CD14-positive monocyte (primary cell): ENCODE data around the gene NATD1. TPM values are rescaled to one million over a fixed set of nuclear protein-coding genes. Genes with fewer than 3 reads are reported as not detected.

Source experiments
- DNase-seq, 3 donors: peaks; one replicate each; pipeline ENCODE4 v3.0.0-alpha.2; 2011 to 2022
- H2AFZ ChIP-seq: 2 replicates; pipeline ENCODE4 v1.6.0; 2012; ENCODE audit warnings: mild to moderate bottlenecking, low read depth, low read length, inconsistent platforms; ENCODE audit not compliant: insufficient read depth, poor library complexity, severe bottlenecking
- H3K27ac ChIP-seq, 2 donors: 1 replicate in 1 of 2; 2 replicates in 1 of 2; pipeline ENCODE4 v1.5.1; 2012 to 2013; ENCODE audit warnings: low read length in 2 of 2, control low read depth in 1 of 2, inconsistent platforms in 1 of 2, low read depth in 1 of 2, mild to moderate bottlenecking in 1 of 2
- H3K27me3 ChIP-seq, 2 donors: one replicate each; pipeline versions ENCODE4 v1.6.0 to v1.6.1; 2011 to 2013; ENCODE audit warnings: low read length in 2 of 2; ENCODE audit not compliant: control insufficient read depth in 2 of 2, insufficient read depth in 2 of 2
- H3K36me3 ChIP-seq, 2 donors: replicated peaks in 1 of 2; 1 replicate in 1 of 2; 2 replicates in 1 of 2; pipeline versions ENCODE4 v1.5.1 to v1.6.1; 2012 to 2013; ENCODE audit warnings: low read length in 2 of 2, control low read depth in 1 of 2, inconsistent platforms in 1 of 2, mild to moderate bottlenecking in 1 of 2; ENCODE audit not compliant: insufficient read depth in 2 of 2, control insufficient read depth in 1 of 2
- H3K4me1 ChIP-seq, 2 donors: 1 replicate in 1 of 2; 2 replicates in 1 of 2; pipeline versions ENCODE4 v1.5.1 to v1.6.1; 2012 to 2013; ENCODE audit warnings: low read length in 2 of 2, control low read depth in 1 of 2, inconsistent platforms in 1 of 2, mild to moderate bottlenecking in 1 of 2, moderate library complexity in 1 of 2; ENCODE audit not compliant: insufficient read depth in 2 of 2, control insufficient read depth in 1 of 2
- H3K4me2 ChIP-seq: replicated peaks from 2 replicates; pipeline ENCODE3; 2012; ENCODE audit warnings: low read length, moderate library complexity, mild to moderate bottlenecking; ENCODE audit not compliant: poor library complexity, severe bottlenecking; ENCODE audit errors: extremely low read depth
- H3K4me3 ChIP-seq, 3 experiments: fragments of 200-600 bp in 1 of 3; sonication (generic) in 1 of 3; replicated peaks in 1 of 3; 1 replicate in 2 of 3; 2 replicates in 1 of 3; pipeline ENCODE4 v1.5.1; 2011 to 2013; ENCODE audit warnings: low read length in 3 of 3, mild to moderate bottlenecking in 3 of 3, control low read depth in 2 of 3, low read depth in 2 of 3, inconsistent platforms in 1 of 3, moderate library complexity in 1 of 3
- H3K79me2 ChIP-seq: 2 replicates; pipeline ENCODE4 v1.6.0; 2012; ENCODE audit warnings: mild to moderate bottlenecking, control low read depth, inconsistent platforms, low read length, moderate library complexity; ENCODE audit not compliant: insufficient read depth
- H3K9ac ChIP-seq: 2 replicates; pipeline ENCODE4 v1.6.0; 2017; ENCODE audit warnings: low read length, mild to moderate bottlenecking; ENCODE audit not compliant: insufficient read depth, poor library complexity, severe bottlenecking
- H3K9me3 ChIP-seq, 2 donors: replicated peaks in 1 of 2; 1 replicate in 1 of 2; 2 replicates in 1 of 2; pipeline versions ENCODE4 v1.5.1 to v1.6.1; 2012 to 2013; ENCODE audit warnings: low read length in 2 of 2, control low read depth in 1 of 2; ENCODE audit not compliant: control insufficient read depth in 1 of 2, insufficient read depth in 1 of 2
- H4K20me1 ChIP-seq: 2 replicates; pipeline ENCODE4 v1.6.0; 2012; ENCODE audit warnings: mild to moderate bottlenecking, low read length, control low read depth, moderate library complexity; ENCODE audit not compliant: insufficient read depth
- H3K27ac Mint-ChIP-seq, 7 donors: one replicate each; pipeline ENCODE4 v1.8.0; 2020; ENCODE audit warnings: mild to moderate bottlenecking in 7 of 7, mixed read lengths in 7 of 7, moderate library complexity in 6 of 7, inconsistent platforms in 2 of 7
- H3K27me3 Mint-ChIP-seq, 3 donors: one replicate each; pipeline ENCODE4 v1.8.0; 2021 to 2022; ENCODE audit warnings: low read depth in 3 of 3, mild to moderate bottlenecking in 3 of 3, mixed read lengths in 3 of 3, moderate library complexity in 3 of 3, inconsistent platforms in 1 of 3
- H3K36me3 Mint-ChIP-seq, 2 donors: one replicate each; pipeline ENCODE4 v1.8.0; 2020; ENCODE audit warnings: mixed read lengths in 2 of 2, inconsistent platforms in 1 of 2, mild to moderate bottlenecking in 1 of 2
- H3K4me1 Mint-ChIP-seq: one replicate; pipeline ENCODE4 v1.8.0; 2020; ENCODE audit warnings: mild to moderate bottlenecking, mixed read lengths
- H3K4me3 Mint-ChIP-seq, 2 donors: one replicate each; pipeline ENCODE4 v1.8.0; 2020; ENCODE audit warnings: mild to moderate bottlenecking in 2 of 2, mixed read lengths in 2 of 2, moderate library complexity in 1 of 2
- H3K9me3 Mint-ChIP-seq, 7 donors: one replicate each; pipeline ENCODE4 v1.8.0; 2020 to 2022; ENCODE audit warnings: mixed read lengths in 7 of 7, mild to moderate bottlenecking in 6 of 7, moderate library complexity in 6 of 7, inconsistent platforms in 2 of 7
- WGBS: methylation state at CpG from one replicate; pipeline ENCODE4 v1.1.5; 2013; ENCODE audit warnings: missing lambda C conversion rate; ENCODE audit not compliant: insufficient coverage; 5-methylcytosine and 5-hydroxymethylcytosine counted together
- intact Hi-C, 2 donors: fragments of 100-400 bp; cut with micrococcal nuclease; formaldehyde crosslinking; loops; one replicate each; pipeline versions ENCODE4 v1.15.0 to v1.15.1; 2023
- polyA plus RNA-seq, 3 donors: library from polyadenylated mRNA; depleted of rRNA in 1 of 3; unstranded in 2 of 3; stranded (reverse) in 1 of 3; fragments of 300-500 nt in 2 of 3; fragments of >200 nt in 1 of 3; fragmentation: Illumina TruSeq in 2 of 3; gene quantifications; 1 replicate in 2 of 3; 2 replicates in 1 of 3; pipeline ENCODE4 v1.2.3, GENCODE V29; 2012 to 2021
- TF ChIP-seq, protein P1 (sequence below): fragments of 200-600 bp; IDR thresholded peaks from one replicate; pipeline ENCODE4 v1.8.0; 2022; ENCODE audit warnings: antibody characterized with exemption, mild to moderate bottlenecking

NATD1 gene
- polyA plus RNA-seq, 3 donors = 3.0 to 13.6 (median 3.8) TPM

GRCh38 chr17:21293831-21294210 lies 40.6 kb upstream of the NATD1 start:
- peak overlapping the region in 3 of 7 donors; percentile 1 to 81 (median 75) for H3K27ac Mint-ChIP-seq
- peaks cover 100% of the 10 kb centered on the region for H4K20me1 ChIP-seq
- peaks cover 31 to 64% of the 10 kb centered on the region in 2 donors for H3K36me3 Mint-ChIP-seq

GRCh38 chr17:21292867-21293830 lies 39.9 kb upstream of the NATD1 start:
- Mint-ChIP-seq H3K9me3 (peaks cover 0 to 16% (median 4%) of the 10 kb centered on the region in 7 donors), H3K4me3 (no peak overlapping the region), H3K27ac (peak overlapping the region in 3 of 7 donors; percentile 12 to 84 (median 51)), H3K36me3 (peaks cover 27 to 58% of the 10 kb centered on the region in 2 donors), H3K27me3 (peaks cover 5 to 9% (median 6%) of the 10 kb centered on the region in 3 donors), H3K4me1 (peaks cover 35% of the 10 kb centered on the region)
- peaks cover 0 to 11% of the 10 kb centered on the region in 2 donors for H3K9me3 ChIP-seq
- WGBS = 86% methylated on average over 17 of the region's 20 CpGs
- peaks cover 0 to 3% of the 10 kb centered on the region in 2 donors for H3K27me3 ChIP-seq
- H3K4me3 ChIP-seq = no peak overlapping the region
- DNase-seq = no peak
- peaks cover 23% of the 10 kb centered on the region in 2 donors for H3K4me1 ChIP-seq
- peaks cover 100% of the 10 kb centered on the region for H4K20me1 ChIP-seq
- peaks cover 100% of the 10 kb centered on the region for H3K79me2 ChIP-seq
- intact Hi-C loops = no loop called here
- TF ChIP-seq, protein P1, sequence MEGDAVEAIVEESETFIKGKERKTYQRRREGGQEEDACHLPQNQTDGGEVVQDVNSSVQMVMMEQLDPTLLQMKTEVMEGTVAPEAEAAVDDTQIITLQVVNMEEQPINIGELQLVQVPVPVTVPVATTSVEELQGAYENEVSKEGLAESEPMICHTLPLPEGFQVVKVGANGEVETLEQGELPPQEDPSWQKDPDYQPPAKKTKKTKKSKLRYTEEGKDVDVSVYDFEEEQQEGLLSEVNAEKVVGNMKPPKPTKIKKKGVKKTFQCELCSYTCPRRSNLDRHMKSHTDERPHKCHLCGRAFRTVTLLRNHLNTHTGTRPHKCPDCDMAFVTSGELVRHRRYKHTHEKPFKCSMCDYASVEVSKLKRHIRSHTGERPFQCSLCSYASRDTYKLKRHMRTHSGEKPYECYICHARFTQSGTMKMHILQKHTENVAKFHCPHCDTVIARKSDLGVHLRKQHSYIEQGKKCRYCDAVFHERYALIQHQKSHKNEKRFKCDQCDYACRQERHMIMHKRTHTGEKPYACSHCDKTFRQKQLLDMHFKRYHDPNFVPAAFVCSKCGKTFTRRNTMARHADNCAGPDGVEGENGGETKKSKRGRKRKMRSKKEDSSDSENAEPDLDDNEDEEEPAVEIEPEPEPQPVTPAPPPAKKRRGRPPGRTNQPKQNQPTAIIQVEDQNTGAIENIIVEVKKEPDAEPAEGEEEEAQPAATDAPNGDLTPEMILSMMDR = no peak
- H3K27ac ChIP-seq = peak overlapping the region in 1 of 2 donors; percentile 18
- no peak overlapping the region for H2AFZ ChIP-seq
- H3K4me2 ChIP-seq = no peak overlapping the region
- H3K36me3 ChIP-seq = peaks cover 44 to 70% of the 10 kb centered on the region in 2 donors
- H3K9ac ChIP-seq = no peak overlapping the region

More at GRCh38 chr17:21293831-21294210, 40.6 kb upstream of the NATD1 start:
- Histone ChIP-seq H3K27ac (peak overlapping the region in 1 of 2 donors; percentile 18), H3K9ac (no peak overlapping the region), H3K36me3 (peaks cover 50 to 77% of the 10 kb centered on the region in 2 donors), H3K79me2 (peaks cover 100% of the 10 kb centered on the region), H3K4me3 (no peak overlapping the region), H3K27me3 (peaks cover 0 to 3% of the 10 kb centered on the region in 2 donors), H3K9me3 (peaks cover 0 to 11% of the 10 kb centered on the region in 2 donors), H3K4me1 (peaks cover 16% of the 10 kb centered on the region in 2 donors), H3K4me2 (no peak overlapping the region), H2AFZ (no peak overlapping the region)
- intact Hi-C loops = no loop called here
- Mint-ChIP-seq H3K4me1 (peaks cover 29% of the 10 kb centered on the region), H3K9me3 (peaks cover 0 to 16% (median 4%) of the 10 kb centered on the region in 7 donors), H3K27me3 (peaks cover 5 to 9% (median 5%) of the 10 kb centered on the region in 3 donors), H3K4me3 (no peak overlapping the region)
- peak in 1 of 3 donors; percentile 11 for DNase-seq
- WGBS = 53% methylated on average over 10 of the region's 10 CpGs
- TF ChIP-seq, protein P1 = no peak
